ENCODE results near the gene MTNR1B. TPM values are rescaled to one million over a fixed set of nuclear protein-coding genes. Genes with fewer than 3 reads are reported as not detected.

Gene MTNR1B
- polyA plus RNA-seq, 1 donor from 2014 or later = not detected

DNA sequence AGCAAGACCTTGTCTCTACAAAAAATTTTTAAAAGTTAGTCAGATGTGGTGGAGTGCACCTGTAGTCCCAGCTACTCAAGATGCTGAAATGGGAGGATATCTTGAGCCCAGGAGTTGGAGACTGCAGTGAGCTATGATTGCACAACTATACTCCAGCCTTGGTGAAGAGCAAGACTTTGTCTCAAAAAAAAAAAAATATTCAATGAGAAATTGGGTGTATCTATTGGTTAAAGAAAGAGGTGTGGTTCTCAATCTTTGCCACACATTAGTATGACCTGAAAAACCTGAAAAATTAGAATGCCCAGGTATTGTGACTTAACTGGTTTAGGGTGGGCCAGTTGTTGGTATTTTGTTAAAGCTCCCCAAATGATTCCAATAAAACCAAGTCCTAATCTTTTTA is 32.4 kb downstream of the MTNR1B start:
- Mint-ChIP-seq H3K9me3 (peaks cover 2 to 5% (median 3%) of the 10 kb centered on the region in 3 donors), H3K4me3 (no peak overlapping the region), H3K27me3 (no peaks in the 10 kb centered on the region), H3K4me1 (peaks cover 0 to 2% (median 0%) of the 10 kb centered on the region in 3 donors), H3K27ac (no peak overlapping the region), H3K36me3 (no peaks in the 10 kb centered on the region)

GRCh38 chr11:93002380-93002779 is 32.9 kb downstream of the MTNR1B start:
- Mint-ChIP-seq H3K27ac (no peak overlapping the region), H3K4me1 (peaks cover 0 to 2% (median 0%) of the 10 kb centered on the region in 3 donors)

GRCh38 chr11:93005239-93005638 is 35.8 kb downstream of the MTNR1B start:
- Mint-ChIP-seq H3K9me3 (peaks cover 0 to 3% (median 3%) of the 10 kb centered on the region in 3 donors), H3K27me3 (no peaks in the 10 kb centered on the region), H3K36me3 (no peaks in the 10 kb centered on the region), H3K4me3 (no peak overlapping the region), H3K4me1 (no peaks in the 10 kb centered on the region), H3K27ac (no peak overlapping the region)

More at GRCh38 chr11:93002380-93002779, 32.9 kb downstream of the MTNR1B start:
- Mint-ChIP-seq H3K9me3 (peaks cover 2 to 5% (median 3%) of the 10 kb centered on the region in 3 donors), H3K4me3 (no peak overlapping the region), H3K36me3 (no peaks in the 10 kb centered on the region), H3K27me3 (no peaks in the 10 kb centered on the region)

- Mint-ChIP-seq H3K36me3 (no peaks in the 10 kb centered on the region), H3K4me3 (no peak overlapping the region), H3K27ac (peak overlapping the region in 1 of 3 donors; percentile 89), H3K4me1 (no peaks in the 10 kb centered on the region), H3K27me3 (peaks cover 1% of the 10 kb centered on the region), H3K9me3 (peaks cover 2 to 5% (median 4%) of the 10 kb centered on the region in 3 donors)
These were observed 44.2 kb downstream of the MTNR1B start for GRCh38 chr11:93013646-93014045.

DNA sequence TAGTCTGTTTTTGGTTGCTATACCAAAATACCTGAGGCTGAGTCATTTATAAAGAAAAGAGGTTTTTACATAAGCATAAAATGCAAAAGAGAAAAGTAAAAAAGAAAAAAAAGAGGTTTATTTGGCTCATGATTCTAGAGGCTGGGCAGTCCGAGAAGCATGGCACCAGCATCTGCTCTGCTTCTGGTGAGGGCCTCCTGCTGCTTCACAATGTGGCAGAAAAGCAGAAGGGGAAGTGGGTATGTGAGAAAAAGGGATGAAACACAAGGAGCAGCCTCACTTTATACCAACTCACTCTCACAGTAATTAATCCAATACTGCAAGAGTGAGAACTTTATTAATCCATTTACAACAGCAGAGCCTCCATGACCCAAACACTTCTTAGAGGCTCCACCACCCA is 47.1 kb downstream of the MTNR1B start:
- Mint-ChIP-seq H3K4me3 (peak overlapping the region in 1 of 4 donors; percentile 13), H3K9me3 (peaks cover 2 to 5% (median 4%) of the 10 kb centered on the region in 3 donors), H3K36me3 (no peaks in the 10 kb centered on the region), H3K4me1 (no peaks in the 10 kb centered on the region), H3K27me3 (peaks cover 6% of the 10 kb centered on the region), H3K27ac (no peak overlapping the region)

GRCh38 chr11:93017821-93018690 is 48.6 kb downstream of the MTNR1B start:
- H3K4me3 Mint-ChIP-seq = no peak overlapping the region
- peaks cover 2 to 5% (median 4%) of the 10 kb centered on the region in 3 donors for H3K9me3 Mint-ChIP-seq
- peaks cover 6% of the 10 kb centered on the region for H3K27me3 Mint-ChIP-seq

DNA sequence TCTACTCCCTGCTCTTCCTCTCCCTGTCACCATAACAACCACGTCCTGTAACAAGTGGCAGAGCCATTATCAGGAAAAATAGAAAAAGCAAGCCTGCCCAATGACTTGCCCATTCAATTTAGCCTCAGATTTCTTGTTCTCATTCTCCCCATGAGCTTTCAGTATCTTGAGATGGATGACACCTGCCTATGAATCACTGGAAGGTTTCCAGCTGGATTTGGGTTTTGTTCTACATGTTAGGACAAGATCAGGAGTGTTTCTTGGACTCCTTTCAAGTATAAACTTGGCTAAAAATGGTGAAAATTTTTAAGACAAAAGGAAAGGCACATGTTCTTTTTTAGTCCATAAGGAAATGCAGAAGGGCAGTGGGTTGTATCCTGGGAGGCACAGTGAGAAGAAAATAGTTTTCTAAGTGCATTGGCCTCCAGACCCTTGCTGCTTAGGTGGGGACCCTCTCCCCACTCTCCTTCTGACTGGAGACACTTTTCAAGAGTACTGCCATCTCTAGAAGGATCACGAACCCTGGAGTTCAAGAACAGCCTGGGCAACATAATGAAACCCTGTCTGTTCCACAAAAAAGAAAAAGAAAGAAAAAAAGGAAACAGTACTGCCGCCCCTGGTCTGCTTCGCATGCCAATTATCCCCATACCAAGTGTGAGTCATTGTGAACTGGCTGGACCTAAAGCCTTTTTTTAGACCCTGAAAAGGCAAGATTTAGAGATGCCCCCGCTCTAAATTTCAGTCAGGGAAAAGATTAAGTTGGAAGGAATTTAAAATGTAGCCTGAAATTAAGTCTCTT is 51.0 kb downstream of the MTNR1B start:
- H3K27ac Mint-ChIP-seq = no peak overlapping the region
- peaks cover 0 to 5% (median 1%) of the 10 kb centered on the region in 3 donors for H3K9me3 Mint-ChIP-seq
- no peaks in the 10 kb centered on the region for H3K36me3 Mint-ChIP-seq
- no peak overlapping the region for H3K4me3 Mint-ChIP-seq
- no peaks in the 10 kb centered on the region for H3K4me1 Mint-ChIP-seq
- H3K27me3 Mint-ChIP-seq = peaks cover 5% of the 10 kb centered on the region

More at GRCh38 chr11:93017821-93018690, 48.6 kb downstream of the MTNR1B start:
- Mint-ChIP-seq H3K27ac (no peak overlapping the region), H3K4me1 (no peaks in the 10 kb centered on the region), H3K36me3 (no peaks in the 10 kb centered on the region)

GRCh38 chr11:93024369-93024768 is 54.9 kb downstream of the MTNR1B start:
- Mint-ChIP-seq H3K36me3 (no peaks in the 10 kb centered on the region), H3K9me3 (no peaks in the 10 kb centered on the region), H3K4me1 (peaks cover 0 to 3% (median 0%) of the 10 kb centered on the region in 3 donors), H3K27ac (no peak overlapping the region), H3K4me3 (no peak overlapping the region), H3K27me3 (peaks cover 3% of the 10 kb centered on the region)

GRCh38 chr11:93025558-93026255 is 56.3 kb downstream of the MTNR1B start:
- H3K9me3 Mint-ChIP-seq = no peaks in the 10 kb centered on the region
- no peaks in the 10 kb centered on the region for H3K36me3 Mint-ChIP-seq
- H3K27me3 Mint-ChIP-seq = no peaks in the 10 kb centered on the region
- peaks cover 0 to 3% (median 0%) of the 10 kb centered on the region in 3 donors for H3K4me1 Mint-ChIP-seq
- no peak overlapping the region for H3K4me3 Mint-ChIP-seq
- H3K27ac Mint-ChIP-seq = no peak overlapping the region

DNA sequence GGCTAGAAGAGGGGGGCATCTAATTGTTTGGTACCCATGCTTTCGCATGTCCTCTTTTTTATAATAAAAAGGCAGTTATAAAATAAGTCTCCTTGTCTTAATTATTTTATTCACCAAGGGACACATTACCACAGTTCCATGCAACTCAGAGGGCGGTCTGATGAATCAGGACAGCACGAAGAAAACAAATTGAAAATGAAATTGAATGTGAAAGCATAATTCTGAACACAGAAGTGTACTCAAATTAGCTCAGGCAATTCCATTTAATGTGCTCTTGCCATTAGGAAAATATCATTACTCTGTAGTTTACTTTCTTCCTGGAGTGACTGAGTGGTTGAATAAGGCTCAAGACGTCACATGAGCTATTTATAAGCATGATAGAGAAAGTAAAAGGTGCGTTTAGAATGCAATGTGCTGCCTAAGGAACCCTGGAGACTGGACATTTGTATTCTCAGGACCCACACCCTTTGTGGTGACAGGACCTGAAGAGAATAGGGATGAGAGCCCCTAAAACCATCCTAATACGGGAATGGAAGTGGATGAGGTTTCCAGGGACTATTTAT is 59.6 kb downstream of the MTNR1B start:
- no peak overlapping the region for H3K27ac Mint-ChIP-seq
- peaks cover 0 to 3% (median 0%) of the 10 kb centered on the region in 3 donors for H3K4me1 Mint-ChIP-seq
- no peak overlapping the region for H3K4me3 Mint-ChIP-seq
- no peaks in the 10 kb centered on the region for H3K9me3 Mint-ChIP-seq
- H3K36me3 Mint-ChIP-seq = no peaks in the 10 kb centered on the region
- no peaks in the 10 kb centered on the region for H3K27me3 Mint-ChIP-seq

DNA sequence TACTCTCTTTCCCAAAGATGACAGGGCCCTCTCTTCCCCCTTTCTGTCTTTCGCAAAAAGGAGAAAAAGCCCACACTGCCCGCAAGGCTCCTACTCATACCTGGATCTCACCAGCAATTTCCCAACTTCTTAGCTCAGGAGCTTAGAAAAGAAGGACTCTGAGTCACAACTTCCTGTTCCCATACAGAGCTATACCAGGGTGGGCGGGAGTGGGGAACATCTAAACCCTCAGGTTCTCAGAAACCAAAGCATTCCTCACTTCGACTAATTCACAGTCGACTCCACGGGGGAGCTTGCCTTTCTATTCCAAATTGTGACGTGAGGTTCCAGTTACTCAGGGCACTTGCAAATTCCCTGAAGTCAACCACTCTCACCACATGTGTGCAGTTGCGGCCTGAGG is 61.9 kb downstream of the MTNR1B start:
- H3K36me3 Mint-ChIP-seq = no peaks in the 10 kb centered on the region
- peaks cover 0 to 3% (median 0%) of the 10 kb centered on the region in 3 donors for H3K4me1 Mint-ChIP-seq

More for the DNA sequence above, 61.9 kb downstream of the MTNR1B start:
- Mint-ChIP-seq H3K27ac (no peak overlapping the region), H3K9me3 (peaks cover 0 to under 1% (median 0%) of the 10 kb centered on the region in 3 donors), H3K4me3 (no peak overlapping the region), H3K27me3 (no peaks in the 10 kb centered on the region)

Other genes starting within 250 kb of the MTNR1B start
- gene SLC36A4, start 228.3 kb downstream of the MTNR1B start, polyA plus RNA-seq = 25.5 TPM

Data from IgD-negative memory B cell (primary cell).